Stimulated activated naive CD4-positive, alpha-beta T cell treated with Interleukin-2 at 50 U/mL for 16 hours (primary cell): ENCODE data around the gene C2CD4C.
"Not testable (repeated sequence)": the region's sequence is repeated elsewhere in the genome, so short reads cannot be mapped to it uniquely, and the experiment has no call there.

Experiments used
- DNase-seq: peaks from one replicate; lab custom pipeline; 2025; lab: John Stamatoyannopoulos, UW

The C2CD4C gene

DNA sequence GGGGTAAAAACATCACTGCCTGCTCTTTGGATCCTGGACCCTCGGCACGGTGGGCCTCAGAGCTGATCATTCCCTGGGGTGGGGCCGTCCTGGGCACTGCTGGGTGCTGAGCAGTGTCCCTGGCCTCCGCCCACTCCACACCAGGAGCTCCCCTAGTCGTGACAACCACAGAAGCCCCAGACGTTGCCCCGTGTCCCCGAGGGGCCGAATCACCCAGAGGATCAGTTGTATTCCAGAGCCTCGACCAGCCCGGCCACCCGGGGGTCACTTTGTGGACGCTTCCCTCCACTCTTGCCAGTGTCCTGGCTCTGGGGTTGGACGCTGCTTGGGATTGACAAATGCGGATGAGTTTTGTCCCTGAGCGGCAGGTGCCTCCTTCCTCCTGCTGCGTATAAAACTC lies 10.2 kb downstream of the C2CD4C start:
- no peak for DNase-seq

GRCh38 chr19:397941-398706 lies 10.8 kb downstream of the C2CD4C start:
- DNase-seq: no peak

GRCh38 chr19:397321-397720 lies 11.6 kb downstream of the C2CD4C start:
- DNase-seq: no peak

DNA sequence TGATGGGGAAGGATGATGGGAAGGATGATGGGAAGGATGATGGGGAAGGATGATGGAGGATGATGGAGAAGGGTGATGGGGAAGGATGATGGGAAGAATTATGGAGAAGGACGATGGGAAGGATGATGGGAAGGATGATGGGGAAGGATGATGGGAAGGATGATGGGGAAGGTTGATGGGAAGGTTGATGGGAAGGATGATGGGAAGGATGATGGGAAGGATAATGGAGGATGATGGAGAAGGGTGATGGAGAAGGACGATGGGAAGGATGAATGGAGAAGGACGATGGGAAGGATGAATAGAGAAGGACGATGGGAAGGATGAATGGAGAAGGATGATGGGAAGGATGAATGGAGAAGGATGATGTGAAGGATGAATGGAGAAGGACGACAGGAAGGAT lies 13.5 kb downstream of the C2CD4C start:
- no peak for DNase-seq

DNA sequence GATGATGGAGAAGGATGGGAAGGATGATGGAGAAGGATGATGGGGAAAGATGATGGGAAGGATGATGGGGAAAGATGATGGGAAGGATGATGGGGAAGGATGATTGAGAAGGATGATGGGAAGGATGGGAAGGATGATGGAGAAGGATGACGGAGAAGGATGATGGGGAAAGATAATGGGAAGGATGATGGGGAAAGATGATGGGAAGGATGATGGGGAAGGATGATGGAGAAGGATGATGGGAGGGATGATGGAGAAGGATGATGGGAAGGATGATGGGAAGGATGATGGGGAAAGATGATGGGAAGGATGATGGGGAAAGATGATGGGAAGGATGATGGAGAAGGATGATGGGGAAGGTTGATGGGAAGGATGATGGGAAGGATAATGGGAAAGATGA lies 14.1 kb downstream of the C2CD4C start:
- DNase-seq: not testable (repeated sequence)

- DNase-seq: not testable (repeated sequence)
Observed at GRCh38 chr19:393560-393959, 15.4 kb downstream of the C2CD4C start.

- DNase-seq: no peak
Observed at GRCh38 chr19:392375-392970, 16.5 kb downstream of the C2CD4C start.

DNA sequence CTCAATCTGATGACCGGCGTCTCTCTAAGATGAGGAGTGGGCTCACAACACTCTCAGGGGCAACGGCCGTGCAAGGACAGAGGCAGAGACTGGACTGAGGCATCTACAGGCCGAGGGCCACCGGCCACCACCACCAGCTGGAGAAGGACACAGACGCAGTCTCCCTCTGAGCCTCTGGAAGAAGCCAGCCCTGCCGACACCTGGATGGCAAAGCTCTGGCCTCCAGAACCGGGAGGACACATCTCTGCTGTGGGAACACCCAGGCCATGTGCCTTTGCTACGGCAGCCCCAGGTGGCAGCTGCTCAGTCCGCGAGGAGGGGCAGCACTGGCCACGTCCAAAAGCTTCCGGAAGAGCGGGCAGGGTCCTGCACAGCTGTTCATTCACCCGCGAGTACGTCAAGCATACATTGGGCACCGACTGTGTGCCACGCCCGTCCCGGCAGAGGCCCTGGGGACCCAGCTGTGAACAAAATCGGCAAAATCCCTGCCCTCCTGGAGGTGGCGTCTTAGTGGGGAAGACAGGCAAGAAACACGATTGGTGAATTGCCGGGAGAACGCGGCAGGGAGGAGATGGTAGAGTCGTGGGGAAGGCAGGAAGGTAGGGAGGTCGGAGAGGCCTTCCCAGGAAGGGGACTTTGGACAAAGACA lies 17.1 kb downstream of the C2CD4C start:
- no peak for DNase-seq

DNA sequence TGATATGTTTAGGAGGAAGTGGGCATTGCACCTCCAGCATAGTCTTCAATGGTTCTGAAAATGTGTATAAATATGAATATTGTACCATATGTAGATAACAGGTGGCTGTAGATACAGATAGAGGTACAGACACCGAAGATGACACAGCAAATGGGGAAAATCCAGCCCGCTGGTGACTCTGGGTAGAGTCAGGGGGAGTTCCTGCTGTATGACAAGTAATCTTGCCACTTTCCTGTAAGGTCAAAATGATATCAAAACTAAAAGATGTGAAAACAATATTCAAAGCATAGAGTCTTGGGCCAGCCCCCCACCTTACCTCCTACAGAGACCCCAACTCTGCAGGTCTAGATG lies 17.8 kb downstream of the C2CD4C start:
- no peak for DNase-seq

DNA sequence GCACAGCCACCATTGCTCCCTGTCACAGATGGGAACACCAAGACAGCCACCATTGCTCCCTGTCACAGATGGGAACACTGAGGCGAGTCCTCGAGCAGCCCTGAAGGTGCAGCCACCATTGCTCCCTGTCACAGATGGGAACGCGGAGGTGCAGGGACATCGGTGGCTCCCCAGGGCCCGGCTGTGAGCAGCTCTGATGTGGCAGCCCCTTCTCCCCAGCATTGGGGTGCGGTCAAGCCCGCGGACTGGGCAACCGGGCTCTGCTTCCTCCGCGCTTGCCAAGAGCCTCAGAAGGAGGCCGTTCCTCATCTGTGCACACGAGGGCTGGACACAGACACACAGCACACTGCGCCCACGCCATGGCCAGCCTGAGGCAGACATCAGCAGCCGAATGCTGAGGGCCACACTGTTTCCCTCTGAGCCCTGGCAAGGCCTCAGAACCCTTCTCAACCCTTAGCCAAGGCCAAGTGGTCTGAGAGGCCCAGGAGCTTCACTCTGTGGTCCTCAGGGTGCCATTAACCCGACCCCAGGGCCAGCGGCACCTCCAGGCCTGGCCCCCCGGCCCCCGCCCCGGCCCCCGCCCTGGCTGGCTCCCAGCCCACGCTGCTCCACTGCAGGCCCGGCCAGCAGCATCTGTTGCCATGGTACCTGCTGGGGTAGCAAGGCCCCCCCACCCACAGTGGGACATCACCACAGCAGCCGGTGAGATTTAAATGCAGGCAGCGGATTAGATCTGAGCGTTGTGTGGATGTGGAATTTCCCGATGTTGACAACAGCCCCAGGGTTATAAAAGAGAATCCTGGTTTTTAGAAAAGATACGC lies 18.4 kb downstream of the C2CD4C start:
- no peak for DNase-seq

DNA sequence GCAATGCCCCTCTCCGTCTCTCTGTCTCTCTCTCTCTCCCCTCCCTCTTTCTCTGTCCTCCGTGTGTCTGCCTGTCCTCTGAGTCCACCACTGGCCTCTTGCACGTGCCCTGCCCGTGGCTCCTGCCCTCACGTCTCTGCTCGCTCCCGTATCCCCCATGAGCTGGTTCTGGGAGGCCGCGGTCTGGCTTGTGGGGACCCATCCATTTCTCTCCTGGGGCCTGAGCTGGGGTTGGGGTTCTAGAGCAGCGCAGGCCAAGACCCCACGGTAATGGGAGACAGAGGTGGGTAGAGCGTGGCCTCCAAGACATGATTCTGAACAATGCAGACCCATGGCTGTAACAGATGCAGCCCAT lies 19.0 kb downstream of the C2CD4C start:
- DNase-seq: no peak

- no peak for DNase-seq
Observed at GRCh38 chr19:389255-389934, 19.6 kb downstream of the C2CD4C start.

DNA sequence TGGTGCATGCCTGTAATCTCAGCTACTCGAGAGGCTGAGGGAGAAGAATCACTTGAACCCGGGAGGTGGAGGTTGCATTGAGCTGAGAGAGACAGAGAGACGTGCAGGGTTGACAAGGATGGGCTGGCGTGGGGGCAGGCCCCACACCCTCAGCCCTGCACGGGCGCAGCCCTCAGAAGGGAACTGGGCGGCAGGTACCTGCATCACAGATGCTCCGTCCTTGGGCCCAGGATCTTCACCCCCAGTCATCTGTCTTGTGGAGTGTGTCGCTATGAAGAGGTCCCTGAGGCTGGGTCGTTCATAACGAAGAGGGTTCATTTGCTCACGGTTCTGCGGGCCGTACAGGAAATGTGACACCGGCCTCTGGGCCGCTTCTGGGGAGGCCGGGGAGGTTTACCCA lies 20.3 kb downstream of the C2CD4C start:
- no peak for DNase-seq

DNA sequence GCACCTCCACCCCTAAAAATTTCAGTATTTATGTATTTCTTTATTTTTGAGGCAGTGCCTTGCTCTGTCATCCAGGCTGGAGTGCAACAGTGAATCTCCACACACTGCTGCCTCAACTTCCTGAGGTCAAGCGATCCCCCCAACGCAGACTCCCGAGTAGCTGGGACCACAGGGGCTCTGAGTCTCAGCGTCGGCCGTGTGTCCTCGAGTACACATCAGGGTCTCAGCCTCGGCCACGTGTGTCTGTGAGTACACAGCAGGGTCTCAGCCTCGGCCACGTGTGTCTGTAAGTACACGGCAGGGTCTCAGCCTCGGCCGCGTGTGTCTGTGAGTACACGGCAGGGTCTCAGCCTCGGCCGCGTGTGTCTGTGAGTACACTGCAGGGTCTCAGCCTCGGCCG lies 21.2 kb downstream of the C2CD4C start:
- DNase-seq: no peak

- DNase-seq: not testable (repeated sequence)
Observed at GRCh38 chr19:386632-387301, 22.2 kb downstream of the C2CD4C start.

- not testable (repeated sequence) for DNase-seq
Observed at GRCh38 chr19:386189-386588, 22.8 kb downstream of the C2CD4C start.

GRCh38 chr19:384799-385169 lies 24.2 kb downstream of the C2CD4C start:
- DNase-seq: no peak

DNA sequence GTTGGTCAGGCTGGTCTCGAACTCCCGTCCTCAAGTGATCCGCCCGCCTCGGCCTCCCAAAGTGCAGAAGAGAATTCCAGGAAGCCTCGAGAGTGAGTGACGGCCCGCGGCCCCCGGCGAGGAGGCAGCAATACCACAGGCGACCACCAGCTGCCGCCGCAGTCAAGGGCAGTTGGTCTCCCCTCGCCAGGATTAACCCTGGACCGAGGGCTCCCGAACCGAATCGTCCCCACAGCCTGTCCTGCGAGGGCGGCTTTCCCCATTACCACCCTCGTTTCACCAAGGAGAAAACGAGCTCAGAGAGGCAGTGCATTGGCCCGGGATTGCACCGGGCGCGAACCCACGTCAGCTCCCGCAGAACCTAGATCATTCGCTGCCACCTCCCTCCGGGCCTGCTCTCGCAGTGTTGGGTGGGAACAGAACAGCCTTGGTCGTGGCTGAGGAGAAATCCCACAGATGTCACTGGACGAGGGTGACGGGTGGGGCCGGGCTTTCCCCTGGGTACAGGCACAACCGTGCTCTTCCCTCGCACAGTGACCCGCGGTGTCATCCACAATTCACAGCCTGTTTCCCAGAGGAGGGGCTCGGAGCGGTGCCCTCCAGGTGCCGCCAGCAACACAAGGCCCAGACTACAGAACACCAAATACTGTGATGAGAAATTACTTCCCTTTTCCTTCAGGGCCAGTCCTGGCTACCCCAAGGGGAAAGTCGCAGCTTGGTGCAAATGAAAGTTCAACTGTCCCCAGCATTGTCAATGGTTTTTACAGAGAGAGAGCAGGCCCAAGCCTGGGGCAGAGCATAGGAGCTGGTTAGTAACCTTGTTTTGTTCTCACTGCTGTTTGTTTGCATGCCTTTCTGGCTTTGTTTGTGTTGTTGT lies 24.8 kb downstream of the C2CD4C start:
- no peak for DNase-seq

DNA sequence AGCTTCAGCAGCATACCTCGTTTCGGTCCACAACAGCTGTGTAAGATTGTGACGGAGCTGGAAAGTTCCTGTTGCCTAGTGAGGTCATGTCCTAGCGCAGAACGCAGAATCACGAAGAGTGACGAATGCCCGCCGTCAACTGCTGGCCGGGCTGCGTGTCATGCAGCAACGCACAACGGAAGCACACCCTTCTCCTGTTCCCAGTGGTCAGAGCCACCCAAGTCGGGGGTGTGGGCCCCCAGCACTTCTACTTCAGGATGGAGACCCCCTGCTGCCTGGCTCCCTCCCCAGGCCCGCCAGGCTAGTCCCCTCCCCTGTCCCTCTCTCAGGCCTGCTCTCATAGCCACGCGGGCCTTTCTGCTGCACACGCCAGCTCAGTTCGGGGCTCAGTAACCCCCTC lies 25.9 kb downstream of the C2CD4C start:
- DNase-seq: no peak

DNA sequence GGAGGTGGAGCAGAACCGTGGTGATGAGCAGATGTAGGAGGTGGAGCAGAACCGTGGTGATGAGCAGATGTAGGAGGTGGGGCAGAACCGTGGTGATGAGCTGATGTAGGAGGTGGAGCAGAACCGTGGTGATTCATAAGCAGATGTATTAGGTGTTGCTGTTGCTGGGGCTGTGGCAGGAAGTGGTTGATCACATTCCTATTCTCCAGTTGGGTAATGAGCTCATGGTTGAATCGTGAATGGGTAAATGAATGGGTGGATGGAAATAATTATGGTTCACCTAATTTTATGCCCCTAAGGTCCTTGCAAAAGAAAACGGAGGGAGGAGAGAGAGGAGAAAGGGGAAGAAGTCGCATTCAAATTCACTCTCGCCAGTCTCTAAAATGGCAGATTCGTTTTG lies 26.4 kb downstream of the C2CD4C start:
- peak; percentile 47 for DNase-seq

DNA sequence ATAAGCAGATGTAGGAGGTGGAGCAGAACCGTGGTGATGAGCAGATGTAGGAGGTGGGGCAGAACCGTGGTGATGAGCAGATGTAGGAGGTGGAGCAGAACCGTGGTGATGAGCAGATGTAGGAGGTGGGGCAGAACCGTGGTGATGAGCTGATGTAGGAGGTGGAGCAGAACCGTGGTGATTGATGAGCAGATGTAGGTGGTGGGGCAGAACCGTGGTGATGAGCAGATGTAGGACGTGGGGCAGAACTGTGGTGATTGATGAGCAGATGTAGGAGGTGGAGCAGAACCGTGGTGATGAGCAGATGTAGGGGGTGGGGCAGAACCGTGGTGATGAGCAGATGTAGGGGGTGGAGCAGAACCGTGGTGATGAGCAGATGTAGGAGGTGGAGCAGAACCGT lies 27.0 kb downstream of the C2CD4C start:
- peak; percentile 42 for DNase-seq
